RPMI7951 (cell line): ENCODE data around the gene AMACR. TPM values are rescaled to one million over a fixed set of nuclear protein-coding genes. Genes with fewer than 3 reads are reported as not detected.
A peak's percentile ranks its signal among the peaks of the same experiment; 100 is the strongest.

Source experiments
- DNase-seq: peaks from one replicate; pipeline ENCODE4 v3.0.0-alpha.2; 2012; ENCODE audit warnings: low read depth
- total RNA-seq: library from RNA; depleted of rRNA; stranded (reverse); fragments of >200 nt; shearing (Covaris generic); gene quantifications from 2 replicates; pipeline ENCODE4 v1.2.3, GENCODE V29; 2014

AMACR gene
- total RNA-seq, 1 experiment from 2014 or later = 8.2 TPM

- peak; percentile 12 for DNase-seq
These were observed 639 bp downstream of the AMACR start for GRCh38 chr5:34007201-34007620.

DNA sequence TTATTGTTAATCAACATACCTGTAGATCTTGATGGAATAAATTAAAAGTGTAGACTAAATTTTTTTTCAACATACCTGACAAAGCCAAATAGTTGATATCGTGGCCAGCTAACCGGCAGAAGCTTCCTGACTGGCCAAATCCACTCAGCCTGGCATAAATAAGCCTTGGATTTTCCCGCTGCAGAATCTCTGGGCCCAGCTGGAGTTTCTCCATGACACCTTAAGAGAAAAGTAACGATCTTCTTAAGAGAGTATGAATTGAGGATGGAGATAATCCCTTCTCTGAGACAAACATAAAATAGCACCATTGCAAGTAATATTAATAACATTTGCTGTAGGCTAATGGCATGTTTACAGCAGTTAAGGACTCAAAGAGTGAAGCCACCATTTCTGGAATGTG is 2.2 kb downstream of the AMACR start:
- no peak for DNase-seq

GRCh38 chr5:34005211-34005610 is 2.6 kb downstream of the AMACR start:
- DNase-seq = no peak

GRCh38 chr5:34003941-34004340 is 3.9 kb downstream of the AMACR start:
- no peak for DNase-seq

DNA sequence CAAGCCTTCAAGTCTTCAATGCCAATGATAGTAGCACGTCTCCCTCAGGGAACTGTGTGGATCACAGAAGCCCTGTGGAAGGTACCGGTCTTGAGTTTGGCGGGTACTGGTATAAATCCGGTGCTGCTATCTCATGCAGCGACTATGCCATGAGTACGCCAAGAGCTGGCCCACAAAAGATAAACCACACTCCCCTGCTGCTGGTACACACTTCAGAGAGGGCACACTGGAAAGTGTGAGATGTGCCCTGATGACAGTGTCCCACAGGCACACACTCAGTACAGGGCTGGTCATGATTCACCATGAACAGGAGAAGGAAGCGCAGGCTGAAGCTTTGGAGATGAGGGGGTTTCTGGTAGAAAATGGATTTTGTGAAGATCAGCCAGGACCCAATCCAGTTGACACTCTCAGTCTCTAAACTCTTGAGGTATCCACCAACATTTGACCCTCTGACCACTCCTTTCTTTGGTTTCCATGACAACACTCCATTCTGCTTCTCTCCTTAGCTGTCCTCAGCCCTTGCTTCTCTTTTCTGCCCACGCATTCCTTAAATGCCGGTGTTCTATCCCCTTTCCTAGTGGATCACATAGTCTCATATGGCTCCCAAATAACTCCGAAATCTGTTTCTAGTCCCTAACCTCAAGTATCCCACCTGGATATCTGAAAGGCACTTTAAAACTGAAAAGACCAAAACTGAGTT is 5.1 kb downstream of the AMACR start:
- no peak for DNase-seq

GRCh38 chr5:34001241-34001841 is 6.5 kb downstream of the AMACR start:
- DNase-seq = peak; percentile 66

- no peak for DNase-seq
These were observed 7.9 kb downstream of the AMACR start for GRCh38 chr5:33999978-34000377.

DNA sequence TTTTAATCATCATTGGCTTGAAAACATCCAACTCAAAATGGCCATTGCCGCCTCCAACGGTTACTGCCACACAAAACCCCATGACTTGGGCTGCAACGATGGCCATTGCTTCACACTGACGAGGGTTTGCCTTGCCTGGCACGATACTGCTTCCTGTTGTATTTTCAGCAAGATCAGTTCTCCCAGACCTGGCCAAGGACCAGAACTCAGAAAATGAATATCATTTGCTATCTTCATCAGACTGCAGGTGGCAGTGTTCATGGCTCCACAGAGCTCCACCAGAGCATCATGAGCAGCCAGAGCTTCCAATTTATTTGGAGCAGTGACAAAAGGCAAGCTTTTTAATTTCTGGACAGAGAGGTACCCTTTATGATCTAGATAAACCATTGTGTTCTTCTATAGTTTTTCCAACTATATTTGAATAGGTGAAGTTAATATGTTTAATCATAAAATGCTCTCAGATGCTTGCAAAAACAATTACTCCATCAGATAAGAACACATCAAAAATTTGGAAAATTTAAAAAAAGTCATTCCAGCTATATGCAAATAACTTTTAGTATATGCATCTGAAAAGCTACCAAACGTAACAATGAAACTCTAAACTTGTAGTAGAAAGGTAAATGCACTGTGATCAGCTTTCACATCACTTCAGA is 10.4 kb downstream of the AMACR start:
- DNase-seq = peak; percentile 79

DNA sequence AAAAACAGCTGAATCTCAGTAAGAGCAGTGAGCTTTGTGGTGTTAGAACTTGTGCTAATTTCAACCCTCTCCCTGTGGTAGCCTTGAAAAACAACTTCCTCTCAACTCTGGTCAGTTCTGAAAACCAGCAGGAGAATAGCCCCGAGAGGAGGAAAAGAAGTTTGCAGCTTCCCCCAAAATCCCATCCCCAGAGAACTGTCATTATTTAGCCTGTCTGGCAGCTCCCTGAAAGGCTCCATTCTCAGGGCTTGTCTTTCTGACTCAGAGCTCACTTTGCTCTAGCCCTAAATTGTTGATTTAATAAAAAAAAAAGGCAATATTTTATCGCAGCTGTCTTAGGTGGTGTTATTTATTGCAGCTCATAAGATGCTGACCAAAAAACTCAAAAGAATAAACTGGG is 12.0 kb downstream of the AMACR start:
- no peak for DNase-seq

- DNase-seq = no peak
These were observed 13.0 kb downstream of the AMACR start for GRCh38 chr5:33994845-33995244.

DNA sequence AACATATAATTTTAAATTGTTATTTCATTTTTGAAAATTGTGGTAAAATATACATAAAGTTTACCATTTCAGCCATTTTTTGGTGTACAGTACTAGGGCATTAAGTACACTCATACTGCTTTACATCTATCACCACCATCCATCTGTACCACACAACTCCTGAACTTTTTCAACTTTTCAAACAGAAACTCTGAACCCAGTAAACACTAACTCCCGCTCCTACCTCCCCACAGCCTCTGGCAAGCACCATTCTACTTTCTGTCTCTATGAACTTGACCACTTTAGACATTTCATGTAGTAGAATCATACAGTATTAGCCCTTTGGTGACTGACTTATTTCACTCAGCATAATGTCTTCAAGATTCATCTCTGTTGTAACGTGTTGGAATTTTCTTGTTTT is 15.0 kb downstream of the AMACR start:
- no peak for DNase-seq

DNA sequence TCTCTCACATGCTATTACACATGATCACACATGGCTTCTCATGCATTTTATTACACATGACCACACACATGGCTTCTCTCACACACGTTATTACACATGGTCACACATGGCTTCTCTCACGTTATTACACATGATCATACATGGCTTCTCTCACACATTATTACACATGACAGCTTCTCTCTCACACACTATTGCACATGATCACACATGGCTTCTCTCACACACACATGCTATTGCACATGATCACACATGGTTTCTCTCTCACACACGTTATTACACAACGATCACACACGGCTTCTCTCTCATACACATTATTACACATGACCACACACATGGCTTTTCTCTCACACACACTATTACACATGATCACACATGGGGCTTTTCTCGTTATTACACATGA is 22.4 kb downstream of the AMACR start:
- no peak for DNase-seq

DNA sequence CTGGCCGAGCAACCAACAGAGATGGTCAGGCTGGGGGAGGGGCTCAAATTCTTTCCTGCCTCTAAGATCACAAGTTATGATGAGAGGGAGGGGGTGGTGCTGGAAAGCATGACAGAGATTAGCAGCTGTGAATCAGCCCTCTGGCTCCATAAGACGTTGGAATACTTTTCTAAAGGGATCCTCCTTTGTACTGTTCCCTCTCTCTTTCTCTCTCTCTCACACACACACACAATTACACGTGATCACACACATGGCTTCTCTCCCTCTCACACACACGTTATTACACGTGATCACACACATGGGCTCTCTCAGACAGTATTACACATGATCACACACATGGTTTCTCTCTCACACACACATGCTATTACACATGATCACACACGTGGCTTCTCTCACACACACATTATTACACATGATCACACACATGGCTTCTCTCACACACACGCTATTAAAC is 23.2 kb downstream of the AMACR start, which contains the start of gene SLC45A2:
SLC45A2 (minus strand) TSS at position 23 of the 454 bp plus-strand sequence. CDS start 110 bp downstream, outside the sequence.
- peak; percentile 56 for DNase-seq

- no peak for DNase-seq
These were observed 23.7 kb downstream of the AMACR start for GRCh38 chr5:33984178-33984577.

DNA sequence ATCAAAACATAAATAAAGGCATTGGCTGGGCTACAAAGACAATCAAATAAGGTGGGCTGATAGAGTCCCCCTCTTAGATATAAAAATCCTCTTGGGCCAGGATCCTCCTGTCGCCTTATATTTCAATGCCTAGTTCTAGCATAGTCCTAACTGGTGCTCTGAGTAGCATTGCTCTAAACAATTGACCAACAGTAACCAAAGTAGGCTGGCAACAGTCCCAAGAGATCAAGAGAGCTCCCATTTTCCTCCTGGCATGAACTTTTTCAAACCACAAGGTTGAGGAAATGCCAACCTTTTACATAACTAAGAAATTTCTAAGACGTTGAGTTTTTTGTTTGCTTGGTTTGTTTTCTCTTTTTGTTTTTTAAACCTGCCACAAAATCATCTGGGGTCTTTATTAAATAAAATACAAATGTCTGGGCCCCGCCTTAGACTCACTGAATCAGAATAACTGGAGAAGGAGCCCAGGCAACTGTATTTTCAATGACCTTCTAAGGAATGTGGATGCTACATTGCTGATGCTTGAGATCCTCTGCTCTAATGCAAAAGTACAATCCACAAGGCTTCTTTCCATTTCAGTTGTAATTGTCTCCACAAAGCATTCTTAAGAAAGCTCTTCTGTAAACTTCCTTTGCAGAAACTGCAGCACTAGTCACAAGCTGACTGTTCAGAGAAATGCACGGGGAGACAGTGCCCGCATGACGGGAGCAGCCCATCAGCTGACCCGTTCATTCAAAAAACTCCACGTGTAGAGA is 26.3 kb downstream of the AMACR start:
- peak; percentile 69 for DNase-seq

GRCh38 chr5:33980030-33980429 is 27.8 kb downstream of the AMACR start:
- DNase-seq = no peak

DNA sequence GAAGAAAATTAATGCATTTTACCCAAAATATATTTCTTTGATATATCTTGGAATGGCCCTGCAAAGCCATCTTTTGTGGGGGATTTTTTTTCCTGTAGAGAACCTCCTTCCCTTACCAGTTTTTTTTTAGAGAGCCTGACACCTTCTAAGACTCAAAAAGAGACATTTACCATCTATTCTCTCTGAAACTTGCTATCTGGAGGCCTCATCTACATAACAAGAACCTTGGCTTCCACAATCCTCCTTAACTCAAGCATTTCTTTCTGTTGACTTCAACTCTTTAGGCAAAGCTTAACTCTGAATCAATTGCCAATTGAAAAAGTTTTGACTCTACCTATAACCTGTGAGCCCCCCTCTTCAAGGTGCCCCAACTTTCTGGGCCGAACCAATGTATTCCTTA is 29.5 kb downstream of the AMACR start:
- DNase-seq = no peak

GRCh38 chr5:33976307-33976706 is 31.5 kb downstream of the AMACR start:
- DNase-seq = no peak

GRCh38 chr5:33975852-33976251 is 32.0 kb downstream of the AMACR start:
- no peak for DNase-seq

DNA sequence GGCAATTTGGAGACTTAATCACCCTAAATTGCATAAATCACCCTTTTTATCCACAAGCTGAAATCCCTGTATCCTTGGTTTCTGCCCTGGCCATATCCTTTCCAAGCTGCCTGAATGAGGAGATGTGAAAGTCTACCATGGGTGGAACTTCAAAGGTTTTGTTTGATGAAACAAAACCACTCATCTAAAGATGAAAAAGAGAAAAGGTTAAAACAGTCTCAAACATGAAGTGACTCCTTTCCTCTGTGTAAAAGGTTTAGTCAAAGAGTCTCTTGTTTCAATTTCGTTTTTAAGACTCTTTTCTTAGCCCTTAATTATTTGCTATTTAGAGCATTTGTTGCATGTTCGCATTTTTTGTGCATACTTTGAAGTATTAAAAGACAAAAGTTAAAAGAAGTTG is 34.6 kb downstream of the AMACR start:
- no peak for DNase-seq

DNA sequence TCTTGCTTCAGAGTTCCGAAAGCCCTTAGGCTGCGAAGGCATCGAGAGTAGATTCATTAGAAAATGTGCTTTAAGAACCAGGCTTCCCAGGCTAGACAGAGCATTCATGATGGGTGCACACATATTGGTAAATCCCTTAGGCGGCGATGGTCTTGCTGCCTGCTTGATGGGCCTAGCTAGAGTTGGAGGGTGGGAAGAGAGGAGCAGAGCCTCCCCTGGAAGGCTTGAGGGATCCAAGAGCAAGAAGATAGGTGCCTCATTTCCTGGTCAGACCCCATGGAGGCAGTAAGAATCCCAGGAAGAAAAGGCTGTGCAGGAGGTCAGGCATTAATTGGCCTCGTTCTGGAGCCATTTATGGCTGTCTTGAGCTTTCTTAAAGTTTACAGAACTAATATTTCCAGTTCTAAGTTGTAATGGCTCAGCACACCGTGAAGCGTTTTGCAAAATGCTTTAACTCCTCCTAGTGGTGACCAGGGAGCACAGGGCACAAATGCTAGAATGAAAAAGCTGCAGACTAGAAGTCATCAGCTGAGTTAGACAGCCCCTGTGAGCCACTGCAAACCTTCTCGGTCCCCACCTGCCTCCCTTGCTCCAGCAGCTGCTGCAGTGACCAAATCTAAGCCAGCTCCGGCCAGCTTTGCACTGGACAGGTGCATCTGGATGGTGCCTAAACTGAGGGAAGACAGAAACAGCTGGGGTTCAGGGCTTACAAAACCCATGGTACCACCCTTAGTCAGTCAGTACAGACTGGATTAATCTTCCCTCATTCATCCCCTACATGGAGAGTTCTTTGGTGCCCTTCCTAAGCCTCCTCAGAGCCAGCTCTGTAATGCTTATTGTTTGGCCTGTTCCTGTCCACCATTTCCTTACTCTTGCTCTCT is 38.0 kb downstream of the AMACR start:
- DNase-seq = peak; percentile 60
